ENCODE measurements around the gene CTPS1.

DNA sequence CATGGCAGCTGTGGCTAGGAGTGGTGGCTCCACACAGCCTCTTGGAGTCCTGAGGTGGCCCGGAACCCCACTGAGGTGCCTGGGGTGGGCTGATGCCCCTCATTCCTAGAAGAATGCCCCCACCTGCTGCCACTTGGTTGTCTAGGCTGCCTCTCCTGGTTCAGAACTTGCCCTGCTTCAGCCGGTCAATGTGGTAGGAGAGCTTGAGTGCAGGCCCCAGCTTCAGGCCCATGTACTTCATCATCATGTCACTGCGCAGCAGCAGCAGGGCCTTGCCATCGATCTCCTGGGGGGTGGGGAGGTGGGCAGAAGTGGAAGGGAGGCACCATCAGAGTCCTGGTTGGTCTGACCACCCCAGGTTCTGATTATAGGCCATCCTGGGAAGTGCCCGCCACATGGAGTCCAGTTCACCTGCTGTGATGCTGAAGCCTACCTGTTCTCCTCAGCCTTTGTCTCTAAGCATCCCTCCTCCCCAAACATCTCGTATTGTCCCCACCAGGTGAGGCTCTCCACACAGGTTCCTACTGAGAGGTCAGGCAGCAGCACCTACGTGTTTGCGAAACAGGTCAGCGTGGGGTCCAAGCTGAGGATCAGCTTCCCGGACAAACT, 48.6 kb downstream of the CTPS1 start:
- TF ChIP-seq CTCF (IDR thresholded peaks at IDR 0.05) (no peak), POLR2A (IDR thresholded peaks at IDR 0.05) (no peak)
